HepG2 (cell line): ENCODE data around the gene HHLA2. TPM values are rescaled to one million over a fixed set of nuclear protein-coding genes. Genes with fewer than 3 reads are reported as not detected.

Experiments used
- ATAC-seq: fragments of 200-7000 bp; cut with Tn5 transposase; 3 replicates; pipeline ENCODE4 v1.9.1; 2020; ENCODE audit warnings: mild to moderate bottlenecking, moderate library complexity
- BruUV-seq: library from RNA; stranded (reverse); fragments of 400-500 nt; replicated peaks from 2 replicates; lab custom pipeline; 2021; lab: Mats Ljungman, UMichigan
- CTCF ChIA-PET: fragments of 300-600 bp; formaldehyde crosslinking; extraction: SDS; loops from one replicate; lab custom pipeline; 2021; ENCODE audit warnings: low total read pairs, inconsistent platforms, low intra/inter-chr PET ratio; lab: Yijun Ruan, JAX
- POLR2A ChIA-PET: fragments of 350-600 bp; sonication (Branson Sonifier 250); formaldehyde crosslinking; loops from one replicate; lab custom pipeline; 2020; ENCODE audit warnings: antibody characterized with exemption, inconsistent platforms; lab: Yijun Ruan, JAX
- DNase-seq: peaks from one replicate; pipeline ENCODE4 v3.0.0-alpha.2; 2015; ENCODE audit warnings: low spot score
- FAIRE-seq: peaks from 3 replicates; lab custom pipeline; 2011; peaks lifted over from hg19 to GRCh38; lab: Jason Lieb, UNC
- H2AFZ ChIP-seq: one replicate; pipeline ENCODE4 v1.6.1; 2011; ENCODE audit warnings: low read length, inconsistent platforms
- H3K27ac ChIP-seq: fragments of 300-600 bp; 3 replicates; pipeline ENCODE4 v1.8.0; 2011; ENCODE audit warnings: mixed run types, mild to moderate bottlenecking, mixed read lengths, low read length, inconsistent platforms; ENCODE audit not compliant: insufficient read depth; ENCODE audit errors: extremely low read length
- H3K27me3 ChIP-seq, 2 experiments: fragments of 200-600 bp in 1 of 2; 2 replicates in 1 of 2; 3 replicates in 1 of 2; pipeline versions ENCODE4 v1.6.0 to v1.8.0; 2011; ENCODE audit warnings: low read length in 2 of 2, mild to moderate bottlenecking in 2 of 2, moderate library complexity in 2 of 2, inconsistent platforms in 1 of 2; ENCODE audit not compliant: insufficient read depth in 2 of 2, control insufficient read depth in 1 of 2
- H3K36me3 ChIP-seq, 2 experiments: fragments of 200-600 bp in 1 of 2; replicated peaks in 1 of 2; 2 replicates in 1 of 2; 3 replicates in 1 of 2; pipeline versions ENCODE4 v1.5.1 to v1.8.0; 2011; ENCODE audit warnings: low read length in 2 of 2, inconsistent platforms in 1 of 2; ENCODE audit not compliant: insufficient read depth in 2 of 2, control insufficient read depth in 1 of 2
- H3K4me1 ChIP-seq: 2 replicates; pipeline ENCODE4 v1.5.1; 2012; ENCODE audit warnings: low read length, inconsistent platforms; ENCODE audit not compliant: insufficient read depth
- H3K4me2 ChIP-seq: 2 replicates; pipeline ENCODE4 v1.6.0; 2011; ENCODE audit warnings: low read depth, low read length, inconsistent platforms
- H3K4me3 ChIP-seq, 3 experiments: fragments of 200-600 bp in 1 of 3; sonication (generic), shearing (Covaris generic) in 1 of 3; replicated peaks in 1 of 3; 2 replicates each; pipeline ENCODE4 v1.5.1; 2011 to 2016; ENCODE audit warnings: low read length in 3 of 3, inconsistent platforms in 2 of 3, low read depth in 2 of 3, mild to moderate bottlenecking in 2 of 3, control low read depth in 1 of 3, mixed read lengths in 1 of 3; ENCODE audit not compliant: insufficient read depth in 1 of 3
- H3K79me2 ChIP-seq: one replicate; pipeline ENCODE4 v1.6.1; 2011; ENCODE audit warnings: low read length, inconsistent platforms; ENCODE audit not compliant: insufficient read depth
- H3K9ac ChIP-seq: 2 replicates; pipeline ENCODE4 v1.6.0; 2011; ENCODE audit warnings: mild to moderate bottlenecking, low read depth, low read length, inconsistent platforms; ENCODE audit not compliant: insufficient read depth
- H3K9me3 ChIP-seq: 2 replicates; pipeline ENCODE4 v1.5.1; 2012; ENCODE audit warnings: mild to moderate bottlenecking, low read length
- H4K20me1 ChIP-seq: 2 replicates; pipeline ENCODE4 v1.6.0; 2011; ENCODE audit warnings: inconsistent platforms, mild to moderate bottlenecking, low read length, moderate library complexity; ENCODE audit not compliant: insufficient read depth
- CHCHD3 ChIP-seq: sonication (generic); formaldehyde crosslinking; IDR thresholded peaks from 2 replicates; pipeline ENCODE4 v1.8.0; 2022; ENCODE audit warnings: mild to moderate bottlenecking, missing genetic modification reagents, moderate library complexity
- CREM ChIP-seq, 2 experiments: sonication (generic) in 1 of 2; formaldehyde crosslinking in 1 of 2; IDR thresholded peaks; 2 replicates each; pipeline versions ENCODE4 v1.4.0 to v1.6.1; 2016 to 2020; ENCODE audit warnings: antibody characterized with exemption in 1 of 2, mild to moderate bottlenecking in 1 of 2, missing genetic modification reagents in 1 of 2
- HMG20B ChIP-seq: conservative IDR thresholded peaks from 2 replicates; pipeline ENCODE4 v1.6.1; 2016; ENCODE audit warnings: missing genetic modification reagents, missing compliant biosample characterization
- IKZF4 ChIP-seq: sonication (generic); formaldehyde crosslinking; IDR thresholded peaks from 2 replicates; pipeline ENCODE4 v1.5.1; 2020; ENCODE audit warnings: borderline replicate concordance, mild to moderate bottlenecking, low read depth, missing genetic modification reagents; ENCODE audit errors: not compliant biosample characterization
- SIN3B ChIP-seq: fragments of 150-350 bp; IDR thresholded peaks from 2 replicates; pipeline ENCODE4 v1.6.1; 2014; ENCODE audit warnings: low read length
- SRSF1 ChIP-seq: fragments of 200-400 bp; formaldehyde crosslinking; optimal IDR thresholded peaks from 2 replicates; pipeline ENCODE3; 2017; ENCODE audit warnings: mild to moderate bottlenecking, low read depth, low read length, moderate library complexity
- ZNF251 ChIP-seq: sonication (generic); formaldehyde crosslinking; IDR thresholded peaks from 2 replicates; pipeline ENCODE4 v1.9.0; 2021; ENCODE audit warnings: mild to moderate bottlenecking, missing genetic modification reagents
- ZNF331 ChIP-seq: sonication (generic); formaldehyde crosslinking; IDR thresholded peaks from 2 replicates; pipeline ENCODE4 v1.4.0; 2020; ENCODE audit warnings: missing genetic modification reagents
- ZNF513 ChIP-seq: sonication (generic); formaldehyde crosslinking; conservative IDR thresholded peaks from 2 replicates; pipeline ENCODE4 v1.5.0; 2020; ENCODE audit warnings: missing genetic modification reagents
- WGBS: methylation state at CpG from one replicate; pipeline ENCODE4 v1.1.6; 2017; ENCODE audit warnings: low lambda C conversion rate; 5-methylcytosine and 5-hydroxymethylcytosine counted together
- in situ Hi-C: cut with HindIII; loops from 2 replicates; pipeline ENCODE4 v1.10.0; 2017; ENCODE audit warnings: low pct_unique_long_range_greater_than_20kb; ENCODE audit not compliant: extremely low pct_ligation_motif_present
- intact Hi-C: fragments of 100-400 bp; cut with micrococcal nuclease; formaldehyde crosslinking; loops from one replicate; pipeline ENCODE4 v1.10.0; 2022; ENCODE audit not compliant: unreplicated experiment
- polyA plus RNA-seq, 8 experiments: library from polyadenylated mRNA; depleted of rRNA in 3 of 8; stranded (reverse) in 7 of 8; unstranded in 1 of 8; fragments of >200 nt; fragmentation: Illumina TruSeq in 4 of 8; extraction: Trizol in 4 of 8; gene quantifications; 2 replicates each; pipeline versions ENCODE4 v1.2.1 to v1.2.3, GENCODE V29; 2011 to 2016; ENCODE audit warnings: low read depth in 4 of 8, missing spikeins in 1 of 8, mixed read lengths in 1 of 8; ENCODE audit not compliant: insufficient read depth in 1 of 8
- total RNA-seq, 5 experiments: library from RNA; depleted of rRNA; stranded (reverse); fragments of >200 nt; fragmentation: Illumina TruSeq; extraction: Trizol; gene quantifications; 2 replicates each; pipeline ENCODE4 v1.2.3, GENCODE V29; 2016; ENCODE audit warnings: low read depth in 1 of 5
- TF ChIP-seq, protein P1 (sequence below): sonication (generic); formaldehyde crosslinking; IDR thresholded peaks from 2 replicates; pipeline ENCODE4 v1.4.0; 2020; ENCODE audit warnings: missing genetic modification reagents, borderline replicate concordance
- TF ChIP-seq, protein P2 (sequence below): sonication (generic); formaldehyde crosslinking; IDR thresholded peaks from 2 replicates; pipeline ENCODE4 v1.4.0; 2020; ENCODE audit warnings: mild to moderate bottlenecking, missing genetic modification reagents

Gene HHLA2
- total and polyA plus RNA-seq, 2 of the 13 experiments (the other 11 are each of a cell fraction or from before 2014, with no cell fraction given) = not detected

GRCh38 chr3:108297647-108298046, 1.3 kb downstream of the HHLA2 start (continued):
- TF ChIP-seq, protein P1, sequence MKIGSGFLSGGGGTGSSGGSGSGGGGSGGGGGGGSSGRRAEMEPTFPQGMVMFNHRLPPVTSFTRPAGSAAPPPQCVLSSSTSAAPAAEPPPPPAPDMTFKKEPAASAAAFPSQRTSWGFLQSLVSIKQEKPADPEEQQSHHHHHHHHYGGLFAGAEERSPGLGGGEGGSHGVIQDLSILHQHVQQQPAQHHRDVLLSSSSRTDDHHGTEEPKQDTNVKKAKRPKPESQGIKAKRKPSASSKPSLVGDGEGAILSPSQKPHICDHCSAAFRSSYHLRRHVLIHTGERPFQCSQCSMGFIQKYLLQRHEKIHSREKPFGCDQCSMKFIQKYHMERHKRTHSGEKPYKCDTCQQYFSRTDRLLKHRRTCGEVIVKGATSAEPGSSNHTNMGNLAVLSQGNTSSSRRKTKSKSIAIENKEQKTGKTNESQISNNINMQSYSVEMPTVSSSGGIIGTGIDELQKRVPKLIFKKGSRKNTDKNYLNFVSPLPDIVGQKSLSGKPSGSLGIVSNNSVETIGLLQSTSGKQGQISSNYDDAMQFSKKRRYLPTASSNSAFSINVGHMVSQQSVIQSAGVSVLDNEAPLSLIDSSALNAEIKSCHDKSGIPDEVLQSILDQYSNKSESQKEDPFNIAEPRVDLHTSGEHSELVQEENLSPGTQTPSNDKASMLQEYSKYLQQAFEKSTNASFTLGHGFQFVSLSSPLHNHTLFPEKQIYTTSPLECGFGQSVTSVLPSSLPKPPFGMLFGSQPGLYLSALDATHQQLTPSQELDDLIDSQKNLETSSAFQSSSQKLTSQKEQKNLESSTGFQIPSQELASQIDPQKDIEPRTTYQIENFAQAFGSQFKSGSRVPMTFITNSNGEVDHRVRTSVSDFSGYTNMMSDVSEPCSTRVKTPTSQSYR = no peak
- TF ChIP-seq ZNF513 (CRISPR knock-in tag) = no peak
- no peak for TF ChIP-seq SIN3B

DNA sequence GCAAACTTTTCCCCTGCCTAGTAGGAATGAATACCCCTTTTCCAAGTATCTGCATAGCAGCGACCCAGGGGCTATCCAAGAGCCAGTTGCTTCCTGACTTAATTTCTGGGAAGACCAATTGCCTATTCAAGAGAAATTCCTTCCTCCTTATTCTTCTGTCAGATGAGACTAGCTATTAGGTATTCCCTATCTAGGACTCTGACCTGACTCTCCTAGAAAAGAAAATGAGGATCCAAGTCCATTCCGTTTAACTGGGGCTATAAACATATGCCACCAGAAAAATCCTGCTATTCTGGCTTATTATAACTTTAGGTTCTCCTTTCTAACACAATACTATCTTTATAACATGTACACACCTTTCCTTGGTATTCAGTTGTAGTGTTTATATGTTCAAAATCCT, 1.7 kb downstream of the HHLA2 start:
- no peak for FAIRE-seq

More for the DNA sequence above, 1.7 kb downstream of the HHLA2 start:
- no peak overlapping the region for H3K4me3 ChIP-seq
- no peaks in the 10 kb centered on the region for H3K36me3 ChIP-seq
- H4K20me1 ChIP-seq = no peaks in the 10 kb centered on the region
- intact Hi-C loops = no loop called here
- no peaks in the 10 kb centered on the region for H3K27me3 ChIP-seq
- WGBS = 2% methylated on average over 2 of the region's 2 CpGs
- ATAC-seq (no peak), DNase-seq (no peak)
- no peak overlapping the region for H3K4me2 ChIP-seq
- POLR2A ChIA-PET = no interaction called here
- no peaks in the 10 kb centered on the region for H3K79me2 ChIP-seq
- TF ChIP-seq, protein P2, sequence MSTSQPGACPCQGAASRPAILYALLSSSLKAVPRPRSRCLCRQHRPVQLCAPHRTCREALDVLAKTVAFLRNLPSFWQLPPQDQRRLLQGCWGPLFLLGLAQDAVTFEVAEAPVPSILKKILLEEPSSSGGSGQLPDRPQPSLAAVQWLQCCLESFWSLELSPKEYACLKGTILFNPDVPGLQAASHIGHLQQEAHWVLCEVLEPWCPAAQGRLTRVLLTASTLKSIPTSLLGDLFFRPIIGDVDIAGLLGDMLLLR (CRISPR knock-in tag) = no peak
- TF ChIP-seq HMG20B (CRISPR knock-in tag) (no peak), CHCHD3 (CRISPR knock-in tag) (no peak), CREM (IDR thresholded peaks at IDR 0.05) (no peak), CREM (CRISPR knock-in tag; IDR thresholded peaks at IDR 0.05) (no peak), SRSF1 (no peak), IKZF4 (CRISPR knock-in tag) (no peak), ZNF331 (CRISPR knock-in tag) (no peak), ZNF251 (CRISPR knock-in tag) (no peak)
- TF ChIP-seq, all 625 proteins: peak for 0
- Histone ChIP-seq H3K27ac (no peak overlapping the region), H3K9ac (no peak overlapping the region), H3K9me3 (no peaks in the 10 kb centered on the region), H2AFZ (no peak overlapping the region), H3K4me1 (no peaks in the 10 kb centered on the region)
- BruUV-seq = no TSS peak
- CTCF ChIA-PET = no interaction called here
- in situ Hi-C loops = no loop called here
